ENCODE measurements around the gene TMEM176A.

DNA sequence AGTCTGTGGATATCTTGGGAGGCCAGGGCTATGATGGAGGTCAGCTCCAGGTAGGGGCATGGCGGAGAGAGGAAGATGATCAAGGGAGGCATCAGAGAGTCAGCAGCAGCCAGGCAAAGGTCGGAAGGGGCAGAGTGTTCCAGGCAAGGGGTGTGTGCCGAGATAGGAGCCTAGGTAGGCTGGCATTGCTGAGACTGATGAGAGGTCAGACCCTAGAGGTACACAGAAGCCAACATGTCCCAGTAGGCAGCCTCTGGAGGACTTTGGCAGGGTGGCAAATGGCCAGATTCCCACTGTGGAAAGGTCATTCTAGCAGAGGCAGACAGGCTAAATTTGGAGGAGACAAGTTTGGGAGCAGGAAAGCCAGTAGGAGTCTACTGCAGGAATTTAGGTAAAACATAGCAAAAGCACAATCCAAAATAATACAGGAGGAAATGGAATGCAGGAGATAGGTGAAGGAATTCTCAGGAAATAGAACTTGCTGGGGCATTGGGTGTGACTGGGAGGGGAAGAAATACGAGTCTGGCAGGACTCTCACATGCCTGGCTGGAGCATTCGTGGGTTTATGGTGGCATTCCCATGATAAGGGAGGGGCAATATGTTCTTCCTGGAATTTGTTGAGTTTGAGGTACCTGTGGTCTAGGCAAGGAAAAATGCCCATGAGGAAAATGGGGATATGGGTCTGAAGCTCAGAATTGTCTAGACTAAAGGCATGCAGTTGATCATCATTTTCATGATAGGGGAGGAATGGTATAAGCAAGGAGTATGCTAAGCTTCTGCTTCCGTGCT lies 25.7 kb downstream of the TMEM176A start:
- TF ChIP-seq REST (IDR thresholded peaks at IDR 0.05; ENCODE audit: insufficient replicate concordance, low read depth) = no peak
- TF ChIP-seq POLR2AphosphoS5 (IDR thresholded peaks at IDR 0.05; ENCODE audit: low read depth) = no peak
- TF ChIP-seq, protein P1, sequence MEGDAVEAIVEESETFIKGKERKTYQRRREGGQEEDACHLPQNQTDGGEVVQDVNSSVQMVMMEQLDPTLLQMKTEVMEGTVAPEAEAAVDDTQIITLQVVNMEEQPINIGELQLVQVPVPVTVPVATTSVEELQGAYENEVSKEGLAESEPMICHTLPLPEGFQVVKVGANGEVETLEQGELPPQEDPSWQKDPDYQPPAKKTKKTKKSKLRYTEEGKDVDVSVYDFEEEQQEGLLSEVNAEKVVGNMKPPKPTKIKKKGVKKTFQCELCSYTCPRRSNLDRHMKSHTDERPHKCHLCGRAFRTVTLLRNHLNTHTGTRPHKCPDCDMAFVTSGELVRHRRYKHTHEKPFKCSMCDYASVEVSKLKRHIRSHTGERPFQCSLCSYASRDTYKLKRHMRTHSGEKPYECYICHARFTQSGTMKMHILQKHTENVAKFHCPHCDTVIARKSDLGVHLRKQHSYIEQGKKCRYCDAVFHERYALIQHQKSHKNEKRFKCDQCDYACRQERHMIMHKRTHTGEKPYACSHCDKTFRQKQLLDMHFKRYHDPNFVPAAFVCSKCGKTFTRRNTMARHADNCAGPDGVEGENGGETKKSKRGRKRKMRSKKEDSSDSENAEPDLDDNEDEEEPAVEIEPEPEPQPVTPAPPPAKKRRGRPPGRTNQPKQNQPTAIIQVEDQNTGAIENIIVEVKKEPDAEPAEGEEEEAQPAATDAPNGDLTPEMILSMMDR (IDR thresholded peaks at IDR 0.05; ENCODE audit: insufficient read depth, low read length) = no peak
- TF ChIP-seq GABPA (IDR thresholded peaks at IDR 0.05; ENCODE audit: low read depth) = no peak

Data from HL-60 (cell line).